ENCODE results near the gene HEBP1.

Gene HEBP1

GRCh38 chr12:13023811-13024530, 23.9 kb upstream of the HEBP1 start:
- peak; percentile 51 for DNase-seq

GRCh38 chr12:13022851-13023271, 22.8 kb upstream of the HEBP1 start:
- no peak for DNase-seq

- no peak for DNase-seq
Observed at GRCh38 chr12:13011098-13011497, 11.0 kb upstream of the HEBP1 start.

DNA sequence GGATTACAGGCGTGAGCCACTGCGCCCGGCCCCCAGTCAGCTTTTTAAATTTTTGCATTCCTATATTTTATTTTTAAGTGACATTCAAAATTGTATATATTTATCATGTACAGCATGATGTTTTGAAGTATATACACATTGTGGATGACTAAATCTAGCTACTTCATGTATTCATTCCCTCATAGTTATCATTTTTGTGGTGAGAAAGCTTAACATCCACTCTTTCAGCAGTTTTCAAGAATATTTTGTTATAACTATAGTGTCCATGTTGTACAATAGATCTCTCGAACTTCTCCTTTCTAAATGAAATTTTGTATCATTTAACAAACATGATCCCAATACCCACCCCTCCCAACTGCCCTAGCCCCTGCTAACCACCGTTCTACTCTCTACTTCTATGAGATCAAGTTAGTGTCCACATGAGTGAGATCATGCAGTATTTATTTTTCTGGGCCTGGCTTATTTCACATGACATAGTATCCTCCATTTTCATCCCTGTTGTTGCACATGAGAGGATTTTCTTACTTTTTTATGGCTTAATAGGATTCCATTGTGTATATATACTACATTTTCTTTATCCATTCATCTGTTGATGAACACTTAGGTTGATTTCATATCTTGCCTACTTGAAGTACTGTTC, 8.8 kb upstream of the HEBP1 start:
- no peak for DNase-seq

DNA sequence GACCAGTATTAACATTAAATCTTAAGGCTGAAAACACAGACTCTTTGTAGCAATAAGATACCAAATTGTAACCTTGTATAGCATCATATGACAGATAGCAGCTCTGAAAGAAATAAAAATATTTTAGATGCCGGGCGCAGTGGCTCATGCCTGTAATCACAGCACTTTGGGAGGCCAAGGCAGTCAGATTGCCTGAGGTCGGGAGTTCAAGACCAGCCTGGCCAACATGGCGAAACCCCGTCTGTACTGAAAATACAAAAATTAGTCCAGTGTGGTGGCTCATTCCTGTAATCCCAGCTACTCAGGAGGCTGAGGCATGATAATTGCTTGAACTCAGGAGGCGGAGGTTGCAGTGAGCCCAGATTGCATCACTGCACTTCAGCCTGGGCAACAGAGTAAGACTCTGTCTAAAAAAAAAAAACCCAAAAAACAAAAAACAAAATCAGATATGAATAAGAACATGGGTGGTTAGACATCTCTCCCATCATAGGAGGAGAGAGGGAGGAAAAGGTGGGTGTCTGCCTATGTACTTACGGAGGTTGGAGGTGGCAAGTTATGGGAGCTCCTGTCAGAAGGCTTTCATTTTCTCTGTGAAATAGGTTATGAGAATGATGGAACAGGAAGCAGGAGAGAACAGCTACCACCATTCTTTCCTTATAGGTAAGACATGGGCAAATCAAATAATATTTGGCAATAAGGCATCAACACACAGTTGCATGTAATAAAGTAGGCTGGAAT, 7.6 kb upstream of the HEBP1 start:
- DNase-seq: no peak

DNA sequence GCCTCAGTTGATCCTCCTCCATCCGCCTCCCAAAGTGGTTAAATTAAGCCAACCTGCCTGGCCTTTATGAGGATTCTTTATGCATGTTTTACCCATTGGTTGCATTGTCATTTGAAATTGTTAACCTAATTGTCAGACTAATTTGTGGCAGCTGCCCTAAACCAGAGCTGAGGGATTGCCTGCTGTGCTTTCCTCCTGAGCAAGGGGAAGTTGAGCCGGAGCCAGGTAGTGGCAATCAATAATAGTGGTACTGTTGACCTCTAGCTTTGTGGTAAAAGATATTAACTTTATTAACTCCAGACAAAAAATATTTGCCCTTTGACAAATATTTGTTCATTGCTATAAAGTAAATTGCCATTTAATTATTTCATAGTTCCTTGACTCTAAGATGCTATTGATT, 5.6 kb upstream of the HEBP1 start:
- no peak for DNase-seq

GRCh38 chr12:13004986-13005385, 4.9 kb upstream of the HEBP1 start:
- DNase-seq: no peak

GRCh38 chr12:13004361-13004760, 4.3 kb upstream of the HEBP1 start:
- no peak for DNase-seq

- DNase-seq: no peak
Observed at GRCh38 chr12:13002301-13003097, 2.4 kb upstream of the HEBP1 start.

- no peak for DNase-seq
Observed at GRCh38 chr12:13001775-13002040, 1.6 kb upstream of the HEBP1 start.

DNA sequence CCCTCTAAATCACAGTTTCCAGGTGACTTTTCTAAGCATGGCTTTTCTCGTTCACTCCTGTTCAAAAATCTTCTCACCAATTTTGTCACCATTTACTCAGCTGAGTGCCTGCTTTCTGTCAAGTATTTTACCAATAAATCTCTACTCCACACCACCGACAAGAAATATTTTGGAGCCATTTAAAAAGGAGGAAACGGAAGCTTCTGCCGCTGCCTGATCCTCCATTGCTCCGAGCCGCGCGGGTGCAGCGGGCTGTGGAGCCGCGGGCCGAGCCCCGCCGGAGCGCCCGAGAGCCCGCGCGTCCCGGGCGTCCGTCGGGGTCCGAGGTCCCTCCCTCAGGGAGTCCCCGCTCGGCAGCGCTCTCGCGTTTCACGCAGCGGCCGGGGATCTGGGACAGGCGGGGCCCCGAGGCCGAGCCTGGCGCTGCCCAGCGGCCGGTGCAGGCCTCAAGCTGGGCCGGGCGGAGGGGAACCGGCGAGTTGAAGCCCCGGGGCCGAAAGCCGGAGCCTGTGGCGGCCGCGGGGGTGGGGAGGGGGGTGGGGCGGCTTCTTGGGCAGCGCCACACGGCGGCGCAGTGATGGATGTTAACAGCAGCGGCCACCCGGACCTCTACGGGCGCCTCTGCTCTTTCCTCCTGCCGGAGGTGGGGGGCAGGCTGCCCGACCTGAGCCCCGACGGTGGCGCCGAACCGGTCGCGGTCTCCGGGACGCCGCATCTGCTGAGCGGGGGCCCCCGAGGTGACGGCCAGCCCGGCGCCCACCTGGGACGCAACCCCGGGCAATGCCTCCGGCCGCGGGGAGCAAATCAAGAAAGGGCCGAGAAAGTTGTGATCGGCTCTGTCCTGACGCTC, 1.1 kb upstream of the HEBP1 start:
- DNase-seq: peak; percentile 77

DNA sequence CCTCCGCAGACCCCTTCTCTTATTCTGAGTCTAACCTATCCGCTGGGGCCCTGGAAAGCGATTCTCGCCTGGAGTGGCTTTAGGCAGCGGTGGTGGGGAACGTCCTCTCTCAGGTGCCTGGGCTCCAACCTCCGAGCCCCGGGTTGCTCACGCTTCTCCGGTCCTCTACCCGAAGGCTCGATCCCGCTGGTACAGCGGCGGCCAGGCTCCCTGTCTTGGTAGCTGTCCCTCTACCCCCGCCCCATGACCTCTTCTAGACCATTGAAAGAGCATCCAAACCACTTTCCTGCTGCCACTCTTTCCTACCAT, 505 bp upstream of the HEBP1 start:
- no peak for DNase-seq

DNA sequence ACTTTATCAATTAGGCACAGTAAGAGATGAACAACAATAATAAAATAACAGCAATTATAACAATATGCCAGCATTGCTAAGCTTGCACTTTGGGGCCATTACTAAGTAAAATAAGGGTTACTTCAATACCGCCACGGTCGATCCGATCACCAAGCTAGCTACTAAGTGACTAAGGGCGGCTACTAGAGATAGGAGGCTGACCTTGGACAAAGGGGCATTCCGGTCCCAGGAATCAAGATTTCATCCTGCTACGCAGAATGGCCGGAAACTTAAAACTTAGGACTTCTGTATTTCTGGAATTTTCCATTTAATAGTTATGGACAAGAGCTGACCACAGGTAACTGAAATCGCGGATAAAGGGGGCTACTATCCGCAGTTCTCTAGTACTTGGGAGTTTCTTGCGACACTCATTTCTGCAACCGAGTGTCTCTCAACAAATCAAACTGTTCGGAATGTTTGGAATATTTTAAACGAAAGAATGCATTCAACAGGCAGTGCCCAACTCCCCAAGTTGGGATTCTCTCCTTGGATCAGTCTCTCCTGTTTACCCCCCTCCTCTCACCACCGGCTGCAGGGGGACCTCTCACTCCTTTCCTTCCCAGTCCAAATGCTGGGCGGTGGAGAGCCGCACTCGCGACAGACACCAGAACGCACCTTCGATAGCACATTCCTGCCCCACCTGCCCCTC, 650 bp downstream of the HEBP1 start:
- no peak for DNase-seq

DNA sequence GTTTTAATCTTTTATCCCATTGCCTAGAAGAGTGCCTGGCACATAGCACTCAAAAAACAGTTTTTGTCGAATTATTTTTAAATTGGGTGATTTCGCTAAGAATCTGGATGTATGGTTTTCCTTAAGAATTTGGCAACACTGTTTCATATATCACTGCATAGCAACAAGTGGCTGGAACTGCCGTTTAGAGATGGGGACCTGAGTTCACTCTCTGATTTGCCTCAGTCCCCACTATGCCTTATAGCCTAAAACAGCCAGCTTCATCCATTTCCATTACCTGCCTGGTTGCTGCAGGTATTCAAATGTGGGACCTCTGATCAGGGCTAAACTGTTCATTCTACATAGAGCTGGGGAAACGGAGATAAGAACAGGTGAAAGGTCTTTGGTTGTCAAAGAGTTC, 1.8 kb downstream of the HEBP1 start:
- DNase-seq: no peak

- no peak for DNase-seq
Observed at GRCh38 chr12:12997734-12998133, 2.3 kb downstream of the HEBP1 start.

- no peak for DNase-seq
Observed at GRCh38 chr12:12997156-12997555, 2.9 kb downstream of the HEBP1 start.

GRCh38 chr12:12996209-12996608, 3.9 kb downstream of the HEBP1 start:
- no peak for DNase-seq

- DNase-seq: no peak
Observed at GRCh38 chr12:12995088-12995487, 5.0 kb downstream of the HEBP1 start.

GRCh38 chr12:12993367-12993766, 6.7 kb downstream of the HEBP1 start:
- no peak for DNase-seq

- no peak for DNase-seq
Observed at GRCh38 chr12:12992418-12993130, 7.5 kb downstream of the HEBP1 start.

DNA sequence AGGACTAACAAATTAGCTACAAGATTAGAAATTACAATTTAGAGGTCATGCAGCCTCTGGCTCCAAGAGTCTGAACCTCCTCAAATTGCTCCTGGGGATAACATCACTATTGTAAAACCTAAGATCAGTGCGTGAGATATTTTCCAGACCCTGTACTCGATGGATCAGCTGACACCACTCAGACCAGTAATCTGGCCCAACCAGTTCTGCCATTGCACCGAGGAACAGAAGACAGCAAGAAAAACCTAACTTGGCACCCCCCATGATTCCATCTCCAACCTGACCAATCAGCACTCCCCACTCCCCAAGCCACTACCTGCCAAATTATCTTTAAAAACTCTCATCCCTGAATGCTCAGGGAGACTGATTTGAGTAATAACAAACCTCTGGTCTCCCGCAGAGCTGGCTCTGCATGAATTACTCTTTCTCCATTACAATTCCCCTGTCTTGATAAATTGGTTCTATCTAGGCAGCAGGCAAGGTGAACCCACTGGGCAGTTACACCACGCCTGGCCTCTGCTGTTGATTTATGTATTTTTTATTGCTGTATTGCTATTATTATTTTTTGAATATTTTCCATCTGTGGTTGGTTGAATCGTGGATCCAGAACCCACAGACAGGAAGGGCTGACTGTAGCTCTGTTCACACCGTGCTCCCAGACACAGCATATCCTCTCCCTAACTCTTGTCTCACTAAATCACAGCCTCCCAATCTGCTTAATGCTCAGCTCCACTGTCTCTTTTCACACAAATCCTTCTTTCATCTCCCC, 9.2 kb downstream of the HEBP1 start:
- DNase-seq: no peak

All from left hindlimb (tissue), 1 donor.